Osteocyte (in vitro differentiated cells): ENCODE measurements around the gene MTHFD1L. TPM values are rescaled to one million over a fixed set of nuclear protein-coding genes. Genes with fewer than 3 reads are reported as not detected.

Experiments
- DNase-seq: peaks from one replicate; pipeline ENCODE4 v3.0.0; 2021; ENCODE audit warnings: mixed read lengths; ENCODE audit not compliant: unreplicated experiment; ENCODE audit errors: extremely low spot score
- H3K27ac Mint-ChIP-seq: one replicate; pipeline ENCODE4 v1.8.0; 2021; ENCODE audit warnings: mild to moderate bottlenecking, mixed read lengths; ENCODE audit not compliant: unreplicated experiment
- H3K27me3 Mint-ChIP-seq: one replicate; pipeline ENCODE4 v1.8.0; 2021; ENCODE audit warnings: mixed read lengths; ENCODE audit not compliant: unreplicated experiment
- H3K36me3 Mint-ChIP-seq: one replicate; pipeline ENCODE4 v1.8.0; 2021; ENCODE audit warnings: mixed read lengths; ENCODE audit not compliant: unreplicated experiment
- H3K4me1 Mint-ChIP-seq: one replicate; pipeline ENCODE4 v1.8.0; 2021; ENCODE audit warnings: mixed read lengths; ENCODE audit not compliant: unreplicated experiment
- H3K4me3 Mint-ChIP-seq: one replicate; pipeline ENCODE4 v1.8.0; 2021; ENCODE audit warnings: mild to moderate bottlenecking, moderate library complexity, mixed read lengths; ENCODE audit not compliant: unreplicated experiment
- H3K9me3 Mint-ChIP-seq: one replicate; pipeline ENCODE4 v1.8.0; 2021; ENCODE audit warnings: mixed read lengths; ENCODE audit not compliant: unreplicated experiment
- CTCF ChIP-seq: fragments of 200-600 bp; sonication (generic); IDR thresholded peaks from 2 replicates; pipeline ENCODE4 v1.5.0; 2021; ENCODE audit warnings: antibody characterized with exemption, mild to moderate bottlenecking, moderate library complexity
- total RNA-seq: library from RNA; stranded (reverse); gene quantifications from 2 replicates; pipeline ENCODE4 v1.2.1, GENCODE V29; 2021

Gene MTHFD1L
- total RNA-seq, 1 donor from 2014 or later = 63.2 TPM

- Mint-ChIP-seq H3K27me3 (no peaks in the 10 kb centered on the region), H3K27ac (peak overlapping the region; percentile 78), H3K4me1 (peaks cover 65% of the 10 kb centered on the region), H3K36me3 (peaks cover 2% of the 10 kb centered on the region), H3K9me3 (no peaks in the 10 kb centered on the region), H3K4me3 (no peak overlapping the region)
- TF ChIP-seq CTCF = no peak
- no peak for DNase-seq
These were observed 197.8 kb downstream of the MTHFD1L start for GRCh38 chr6:151063352-151063751.

- Mint-ChIP-seq H3K9me3 (no peaks in the 10 kb centered on the region), H3K4me3 (no peak overlapping the region), H3K4me1 (peaks cover 70% of the 10 kb centered on the region), H3K27me3 (no peaks in the 10 kb centered on the region), H3K36me3 (peaks cover 2% of the 10 kb centered on the region), H3K27ac (peak overlapping the region; percentile 78)
- no peak for TF ChIP-seq CTCF
- DNase-seq = peak; percentile 40
These were observed 198.5 kb downstream of the MTHFD1L start for GRCh38 chr6:151063842-151064647.

- Mint-ChIP-seq H3K27ac (peak overlapping the region; percentile 75), H3K36me3 (peaks cover 2% of the 10 kb centered on the region), H3K9me3 (no peaks in the 10 kb centered on the region), H3K4me1 (peaks cover 73% of the 10 kb centered on the region), H3K27me3 (no peaks in the 10 kb centered on the region), H3K4me3 (no peak overlapping the region)
- no peak for TF ChIP-seq CTCF
- DNase-seq = peak; percentile 63
These were observed 199.7 kb downstream of the MTHFD1L start for GRCh38 chr6:151065027-151065815.

GRCh38 chr6:151067684-151068596 is 202.4 kb downstream of the MTHFD1L start:
- TF ChIP-seq CTCF = no peak
- Mint-ChIP-seq H3K4me3 (peak overlapping the region; percentile 45), H3K9me3 (no peaks in the 10 kb centered on the region), H3K27ac (peak overlapping the region; percentile 96), H3K4me1 (peaks cover 72% of the 10 kb centered on the region), H3K27me3 (no peaks in the 10 kb centered on the region), H3K36me3 (peaks cover 4% of the 10 kb centered on the region)
- DNase-seq = no peak
